Body of pancreas (tissue), 4 donors: ENCODE data around the gene STK26. TPM values are rescaled to one million over a fixed set of nuclear protein-coding genes. Genes with fewer than 3 reads are reported as not detected.
"Not testable (repeated sequence)": the region's sequence is repeated elsewhere in the genome, so short reads cannot be mapped to it uniquely, and the experiment has no call there.

Source experiments
- ATAC-seq: fragments of 150-250 bp; one replicate; pipeline ENCODE4 v1.9.1; 2016
- DNase-seq, 4 donors: peaks; one replicate each; pipeline ENCODE4 v3.0.0-alpha.2; 2019
- H3K27ac ChIP-seq, 4 donors: fragments of 200-600 bp; sonication (generic); 1 replicate in 3 of 4; 2 replicates in 1 of 4; pipeline versions ENCODE4 v1.5.1 to v1.6.1; 2016 to 2019; ENCODE audit warnings: mild to moderate bottlenecking in 1 of 4, mixed read lengths in 1 of 4, moderate library complexity in 1 of 4
- H3K27me3 ChIP-seq, 2 donors: fragments of 200-600 bp; sonication (generic); one replicate each; pipeline ENCODE4 v1.6.0; 2016; ENCODE audit warnings: mild to moderate bottlenecking in 1 of 2
- H3K36me3 ChIP-seq, 2 donors: fragments of 200-600 bp; sonication (generic); replicated peaks in 1 of 2; 2 replicates each; pipeline ENCODE4 v1.5.1; 2016; ENCODE audit warnings: low read depth in 2 of 2; ENCODE audit not compliant: insufficient read depth in 1 of 2
- H3K4me1 ChIP-seq: fragments of 200-600 bp; sonication (generic); one replicate; pipeline ENCODE4 v1.6.0; 2016
- H3K4me3 ChIP-seq, 2 donors: fragments of 200-600 bp; sonication (generic); 1 replicate in 1 of 2; 2 replicates in 1 of 2; pipeline ENCODE4 v1.5.1; 2016 to 2019
- H3K9me3 ChIP-seq, 3 donors: fragments of 200-600 bp; sonication (generic); 1 replicate in 2 of 3; 2 replicates in 1 of 3; pipeline ENCODE4 v1.5.1; 2016
- CTCF ChIP-seq, 7 experiments: fragments of 450-650 bp in 4 of 7; fragments of 200-600 bp in 3 of 7; sonication (generic) in 3 of 7; IDR thresholded peaks; one replicate each; pipeline ENCODE4 v1.5.1; 2016 to 2019; ENCODE audit warnings: antibody characterized with exemption in 7 of 7
- POLR2A ChIP-seq, 3 donors: fragments of 450-650 bp; IDR thresholded peaks; one replicate each; pipeline ENCODE4 v1.6.1; 2016; ENCODE audit warnings: antibody characterized with exemption in 3 of 3, mild to moderate bottlenecking in 2 of 3
- WGBS, 2 donors: methylation state at CpG; one replicate each; pipeline ENCODE4 v1.1.5; 2017; 5-methylcytosine and 5-hydroxymethylcytosine counted together
- intact Hi-C: fragments of 100-400 bp; cut with DNase I; formaldehyde crosslinking; loops from one replicate; pipeline ENCODE4 v1.15.1; 2023
- total RNA-seq, 2 donors: library from RNA; depleted of rRNA; stranded (reverse); fragments of >200 nt; gene quantifications; one replicate each; pipeline ENCODE4 v1.1.0, GENCODE V29; 2016

The STK26 gene
- total RNA-seq, 2 donors from 2014 or later = 4.9 to 5.3 TPM

GRCh38 chrX:132093239-132093860, 70.2 kb downstream of the STK26 start:
- intact Hi-C loops = no loop called here
- Histone ChIP-seq H3K9me3 (no peaks in the 10 kb centered on the region), H3K27me3 (no peaks in the 10 kb centered on the region), H3K27ac (no peak overlapping the region), H3K36me3 (no peaks in the 10 kb centered on the region), H3K4me1 (no peaks in the 10 kb centered on the region), H3K4me3 (no peak overlapping the region)
- TF ChIP-seq POLR2A (IDR thresholded peaks at IDR 0.05) = no peak
- TF ChIP-seq CTCF (IDR thresholded peaks at IDR 0.05) = no peak
- DNase-seq = no peak
- no peak for ATAC-seq
- 71 to 86% methylated on average over 4 of the region's 4 CpGs for WGBS, 2 donors

- Histone ChIP-seq H3K4me3 (no peak overlapping the region), H3K27ac (no peak overlapping the region), H3K4me1 (no peaks in the 10 kb centered on the region), H3K27me3 (no peaks in the 10 kb centered on the region), H3K9me3 (no peaks in the 10 kb centered on the region), H3K36me3 (no peaks in the 10 kb centered on the region)
- TF ChIP-seq POLR2A (IDR thresholded peaks at IDR 0.05) = no peak
- TF ChIP-seq CTCF (IDR thresholded peaks at IDR 0.05) = no peak
- DNase-seq = no peak
- 60 to 73% methylated on average over 1 of the region's 2 CpGs for WGBS, 2 donors
- no peak for ATAC-seq
- intact Hi-C loops = no loop called here
Observed at GRCh38 chrX:132094164-132094563, 71.1 kb downstream of the STK26 start.

GRCh38 chrX:132098704-132099103, 75.6 kb downstream of the STK26 start:
- H3K4me3 ChIP-seq, H3K27me3 ChIP-seq, H3K9me3 ChIP-seq, H3K4me1 ChIP-seq, ATAC-seq, DNase-seq, H3K27ac ChIP-seq, H3K36me3 ChIP-seq, intact Hi-C loops: not testable (repeated sequence)
- 62 to 63% methylated on average over 4 of the region's 4 CpGs for WGBS, 2 donors

GRCh38 chrX:132101206-132101605, 78.1 kb downstream of the STK26 start:
- DNase-seq (no peak), ATAC-seq (no peak)
- TF ChIP-seq POLR2A (IDR thresholded peaks at IDR 0.05) (no peak), CTCF (IDR thresholded peaks at IDR 0.05) (no peak)
- no peak overlapping the region for H3K27ac ChIP-seq
- no peaks in the 10 kb centered on the region for H3K27me3 ChIP-seq
- intact Hi-C loops = no loop called here
- H3K9me3 ChIP-seq = no peaks in the 10 kb centered on the region
- H3K4me1 ChIP-seq = no peaks in the 10 kb centered on the region
- H3K36me3 ChIP-seq = no peaks in the 10 kb centered on the region
- 76 to 88% methylated on average over 4 of the region's 4 CpGs for WGBS, 2 donors
- H3K4me3 ChIP-seq = no peak overlapping the region

- TF ChIP-seq POLR2A (IDR thresholded peaks at IDR 0.05) = no peak
- TF ChIP-seq CTCF (IDR thresholded peaks at IDR 0.05) = no peak
- ATAC-seq (no peak), DNase-seq (no peak)
- Histone ChIP-seq H3K27me3 (no peaks in the 10 kb centered on the region), H3K4me3 (no peak overlapping the region), H3K36me3 (no peaks in the 10 kb centered on the region), H3K9me3 (no peaks in the 10 kb centered on the region), H3K27ac (no peak overlapping the region), H3K4me1 (no peaks in the 10 kb centered on the region)
- 90 to 100% methylated on average over 3 to 7 of the region's 9 CpGs for WGBS, 2 donors
- intact Hi-C loops = no loop called here
Observed at GRCh38 chrX:132101799-132102198, 78.7 kb downstream of the STK26 start.
